ENCODE results near the gene WBP1L.
"Not testable (repeated sequence)": the region's sequence is repeated elsewhere in the genome, so short reads cannot be mapped to it uniquely, and the experiment has no call there.

WBP1L gene

DNA sequence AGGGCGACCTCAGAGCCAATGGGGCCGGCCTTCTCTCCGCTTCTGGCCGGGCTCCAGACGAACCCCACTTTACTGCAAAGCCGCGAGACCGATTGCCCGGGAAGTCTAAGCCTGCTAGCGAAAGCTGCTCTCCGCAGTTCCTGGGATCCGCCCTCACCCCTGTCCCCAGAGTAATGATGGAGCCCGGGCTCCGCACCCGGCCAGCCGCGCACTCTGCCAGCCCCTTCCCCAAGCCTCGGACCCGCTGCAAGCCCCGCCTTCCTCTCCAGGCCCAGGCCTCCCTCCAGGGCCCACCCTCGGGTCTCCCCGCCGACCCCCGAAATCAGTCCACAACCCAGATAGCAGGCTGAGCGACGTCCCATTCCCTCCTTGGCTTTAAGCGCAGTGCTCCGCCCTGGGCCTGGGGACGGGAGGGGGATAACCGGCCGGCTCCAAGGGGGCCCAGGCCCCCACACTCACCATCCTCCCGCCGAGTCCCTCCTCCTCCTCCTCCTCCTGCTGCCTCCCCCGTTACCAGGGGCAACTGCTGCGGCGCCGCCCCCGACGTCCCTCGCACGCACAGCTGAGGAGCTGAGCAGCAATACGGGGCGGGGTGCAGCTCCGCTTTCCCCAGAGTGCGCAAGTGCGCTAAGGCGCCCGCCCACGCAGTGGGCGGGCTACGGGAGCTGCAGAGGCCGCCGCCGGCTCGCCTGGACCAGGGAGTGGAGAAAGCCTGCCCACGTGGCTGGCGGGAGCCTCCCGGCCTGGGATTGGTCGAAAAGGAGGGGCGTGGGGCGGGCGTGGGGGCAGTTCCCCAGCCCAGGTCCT, 29.7 kb upstream of the WBP1L start, which contains the start of gene ARL3:
Gene ARL3, minus strand, starts transcription at position 584 of the 807 bp plus-strand sequence. Its CDS starts 122 bp downstream, at position 462.
- TF ChIP-seq, protein P1, sequence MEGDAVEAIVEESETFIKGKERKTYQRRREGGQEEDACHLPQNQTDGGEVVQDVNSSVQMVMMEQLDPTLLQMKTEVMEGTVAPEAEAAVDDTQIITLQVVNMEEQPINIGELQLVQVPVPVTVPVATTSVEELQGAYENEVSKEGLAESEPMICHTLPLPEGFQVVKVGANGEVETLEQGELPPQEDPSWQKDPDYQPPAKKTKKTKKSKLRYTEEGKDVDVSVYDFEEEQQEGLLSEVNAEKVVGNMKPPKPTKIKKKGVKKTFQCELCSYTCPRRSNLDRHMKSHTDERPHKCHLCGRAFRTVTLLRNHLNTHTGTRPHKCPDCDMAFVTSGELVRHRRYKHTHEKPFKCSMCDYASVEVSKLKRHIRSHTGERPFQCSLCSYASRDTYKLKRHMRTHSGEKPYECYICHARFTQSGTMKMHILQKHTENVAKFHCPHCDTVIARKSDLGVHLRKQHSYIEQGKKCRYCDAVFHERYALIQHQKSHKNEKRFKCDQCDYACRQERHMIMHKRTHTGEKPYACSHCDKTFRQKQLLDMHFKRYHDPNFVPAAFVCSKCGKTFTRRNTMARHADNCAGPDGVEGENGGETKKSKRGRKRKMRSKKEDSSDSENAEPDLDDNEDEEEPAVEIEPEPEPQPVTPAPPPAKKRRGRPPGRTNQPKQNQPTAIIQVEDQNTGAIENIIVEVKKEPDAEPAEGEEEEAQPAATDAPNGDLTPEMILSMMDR (conservative IDR thresholded peaks at IDR 0.05; ENCODE audit: low read length) = no peak; the same call in 1 of the 2 replicates
- DNase-seq (ENCODE audit: low read depth) = peak; percentile 97
- H3K4me3 ChIP-seq (ENCODE audit: low read length) = peak within 1 kb of the TSS; percentile 96

DNA sequence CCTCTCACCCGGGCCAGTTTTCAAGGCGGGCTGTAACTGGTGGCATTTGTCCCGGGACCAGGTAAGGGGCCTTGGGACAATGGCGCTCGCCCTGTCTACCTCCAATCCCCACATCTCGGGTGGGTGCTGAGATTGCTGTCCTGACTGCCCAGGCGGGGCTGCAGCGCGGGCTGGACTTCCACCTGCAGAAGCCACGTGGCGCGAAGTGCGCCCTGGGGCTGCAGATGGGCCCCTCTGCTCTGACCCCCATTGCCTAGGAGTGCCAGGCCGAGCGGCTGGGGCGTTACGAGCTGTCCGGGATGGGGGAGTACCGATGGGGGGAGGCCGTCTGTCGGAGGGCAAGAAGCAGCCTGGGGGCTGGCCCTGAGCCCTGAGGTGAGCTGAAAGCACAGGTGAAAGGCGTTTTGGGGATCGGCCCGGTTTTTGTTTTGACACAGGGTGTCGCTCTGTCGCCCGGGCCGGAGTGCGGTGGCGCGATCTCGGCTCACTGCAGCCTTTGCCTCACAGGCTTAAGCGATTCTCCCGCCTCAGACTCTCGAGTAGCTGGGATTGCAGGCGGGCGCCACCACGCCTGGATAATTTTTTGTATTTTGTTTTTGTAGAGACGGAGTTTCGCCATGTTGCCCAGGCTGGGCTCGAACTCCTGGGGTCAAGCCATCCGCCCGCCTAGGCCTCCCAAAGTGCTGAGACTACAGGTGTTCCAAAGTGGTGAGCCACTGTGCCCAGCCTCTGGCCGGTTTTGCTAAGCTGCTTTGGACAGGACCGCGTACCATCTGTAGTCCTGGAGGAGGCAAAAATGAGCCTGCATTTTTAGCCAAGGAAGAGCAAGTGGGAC, 28.9 kb upstream of the WBP1L start, which contains the start of gene SFXN2:
Gene SFXN2, plus strand, starts transcription at position 16 of the 835 bp plus-strand sequence. CDS start 12,001 bp downstream, outside the sequence.
- peak within 1 kb of the TSS; percentile 96 for H3K4me3 ChIP-seq (ENCODE audit: low read length)
- no peak for DNase-seq (ENCODE audit: low read depth)
- TF ChIP-seq, protein P1 (conservative IDR thresholded peaks at IDR 0.05; ENCODE audit: low read length) = no peak

DNA sequence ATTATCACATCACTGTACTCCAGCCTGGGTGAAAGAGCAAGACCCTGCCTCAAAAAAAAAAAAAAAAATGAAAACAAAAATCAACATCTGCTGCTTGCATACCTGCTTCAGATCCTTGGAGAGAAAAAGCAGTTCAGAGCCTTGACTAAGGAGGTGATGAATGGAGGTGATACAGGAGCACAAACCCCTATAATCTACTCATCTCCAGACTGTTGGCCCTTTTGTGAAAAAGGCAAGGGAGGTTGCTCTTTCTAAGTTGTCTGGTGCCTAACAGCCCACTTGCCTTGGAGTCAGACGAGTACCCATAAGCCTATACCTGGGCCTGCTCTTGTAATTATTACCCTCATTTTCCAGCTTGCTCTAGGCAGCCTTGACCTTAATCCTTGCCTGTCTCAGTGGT, 27.9 kb upstream of the WBP1L start:
- DNase-seq (ENCODE audit: low read depth) = no peak
- TF ChIP-seq, protein P1 (conservative IDR thresholded peaks at IDR 0.05; ENCODE audit: low read length) = no peak
- H3K4me3 ChIP-seq (ENCODE audit: low read length) = no peak overlapping the region

DNA sequence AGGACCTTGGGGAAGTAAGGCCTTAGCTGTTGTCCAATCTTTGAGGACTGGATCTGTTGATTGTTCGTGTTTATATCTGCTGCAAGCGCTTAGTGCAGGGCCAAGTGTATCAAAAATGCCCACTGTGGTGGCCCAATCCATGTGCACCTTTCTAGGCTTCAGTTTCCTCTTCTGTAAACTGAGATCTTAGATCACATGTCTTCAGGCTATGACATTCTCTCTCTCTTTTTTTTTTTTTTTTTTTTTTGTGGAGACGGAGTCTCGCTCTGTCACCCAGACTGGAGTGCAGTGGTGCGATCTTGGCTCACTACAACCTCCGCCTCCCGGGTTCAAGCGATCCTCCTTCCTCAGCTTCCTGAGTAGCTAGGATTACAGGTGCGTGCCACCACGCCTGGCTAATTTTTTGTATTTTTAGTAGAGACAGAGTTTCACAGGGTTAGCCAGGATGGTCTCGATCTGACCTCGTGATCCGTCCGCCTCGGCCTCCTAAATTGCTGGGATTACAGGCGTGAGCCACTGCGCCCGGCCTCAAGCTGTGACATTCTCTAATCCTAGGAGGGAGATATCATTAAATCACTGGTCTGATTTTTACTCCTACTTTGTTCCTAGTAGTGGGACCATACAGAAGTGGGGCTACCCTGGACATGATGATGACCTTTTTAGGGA, 26.7 kb upstream of the WBP1L start:
- DNase-seq (ENCODE audit: low read depth); H3K4me3 ChIP-seq (ENCODE audit: low read length): not testable (repeated sequence)

DNA sequence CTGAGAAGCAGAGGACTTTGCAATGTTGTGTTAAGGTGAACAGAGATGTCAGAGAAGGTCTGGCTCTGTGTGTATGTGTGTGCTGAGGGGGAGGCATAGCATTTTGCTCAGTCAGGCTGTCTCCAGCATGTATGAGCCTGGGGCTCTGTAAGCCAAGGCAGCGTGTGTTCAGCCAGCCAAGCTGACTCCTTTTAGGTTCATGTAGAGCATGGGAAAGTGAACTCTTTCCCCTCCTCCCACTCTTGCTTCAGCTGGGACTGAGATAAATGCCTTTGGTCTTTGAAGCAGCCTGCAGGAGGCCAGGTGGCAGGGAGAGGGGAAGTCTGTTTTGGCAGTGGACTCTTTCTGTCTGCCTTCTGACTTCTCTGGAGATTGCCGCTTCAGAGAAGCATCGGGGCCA, 25.5 kb upstream of the WBP1L start:
- H3K4me3 ChIP-seq (ENCODE audit: low read length) = no peak overlapping the region
- DNase-seq (ENCODE audit: low read depth) = no peak
- TF ChIP-seq, protein P1 (conservative IDR thresholded peaks at IDR 0.05; ENCODE audit: low read length) = no peak

DNA sequence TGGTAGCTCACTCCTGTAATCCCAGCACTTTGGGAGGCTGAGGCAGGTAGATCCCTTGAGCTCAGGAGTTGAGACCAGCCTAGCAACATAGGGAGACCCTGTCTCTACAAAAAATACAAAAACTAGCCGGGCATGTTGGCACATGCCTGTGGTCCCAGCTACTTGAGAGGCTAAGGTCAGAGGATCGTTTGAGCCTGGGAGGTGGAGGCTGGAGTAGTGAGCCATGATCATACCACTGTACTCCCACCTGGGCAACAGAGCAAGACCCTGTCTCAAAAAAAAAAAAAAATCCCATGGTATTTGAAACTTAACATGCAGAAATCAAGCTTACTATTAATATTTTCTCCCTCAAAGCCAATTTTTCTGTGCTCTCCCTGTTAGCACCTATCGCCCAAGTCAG, 23.4 kb upstream of the WBP1L start:
- TF ChIP-seq, protein P1 (conservative IDR thresholded peaks at IDR 0.05; ENCODE audit: low read length) = no peak
- no peak overlapping the region for H3K4me3 ChIP-seq (ENCODE audit: low read length)
- DNase-seq (ENCODE audit: low read depth) = no peak

DNA sequence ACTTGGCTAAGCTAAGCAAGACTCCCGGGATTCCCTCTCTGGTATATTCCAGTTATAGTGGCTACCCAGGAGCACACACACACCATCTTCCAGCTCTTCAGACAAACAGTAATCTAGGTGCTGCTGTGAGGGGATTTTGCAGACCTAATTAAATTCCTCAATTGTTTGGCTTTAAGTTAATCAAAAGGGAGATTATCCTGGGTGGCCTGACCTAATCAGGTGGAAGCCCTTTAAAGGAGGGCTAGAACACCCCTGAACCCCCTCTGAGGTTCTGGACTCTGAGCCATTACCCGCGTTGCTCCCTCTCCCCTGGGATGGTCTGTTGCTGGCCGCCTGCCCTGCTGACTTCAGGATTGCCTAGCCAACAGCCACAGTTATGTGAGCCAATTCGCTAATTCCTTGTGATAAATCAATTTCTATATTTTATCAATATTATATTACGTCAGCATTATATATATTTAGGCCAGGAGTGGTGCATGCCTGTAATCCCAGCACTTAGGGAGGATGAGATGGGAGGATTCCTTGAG, 22.9 kb upstream of the WBP1L start:
- no peak for DNase-seq (ENCODE audit: low read depth)
- TF ChIP-seq, protein P1 (conservative IDR thresholded peaks at IDR 0.05; ENCODE audit: low read length) = no peak

More for the DNA sequence above, 22.9 kb upstream of the WBP1L start:
- H3K4me3 ChIP-seq (ENCODE audit: low read length) = no peak overlapping the region
